Measurements from ENCODE around the gene GSC2.

GSC2 gene

DNA sequence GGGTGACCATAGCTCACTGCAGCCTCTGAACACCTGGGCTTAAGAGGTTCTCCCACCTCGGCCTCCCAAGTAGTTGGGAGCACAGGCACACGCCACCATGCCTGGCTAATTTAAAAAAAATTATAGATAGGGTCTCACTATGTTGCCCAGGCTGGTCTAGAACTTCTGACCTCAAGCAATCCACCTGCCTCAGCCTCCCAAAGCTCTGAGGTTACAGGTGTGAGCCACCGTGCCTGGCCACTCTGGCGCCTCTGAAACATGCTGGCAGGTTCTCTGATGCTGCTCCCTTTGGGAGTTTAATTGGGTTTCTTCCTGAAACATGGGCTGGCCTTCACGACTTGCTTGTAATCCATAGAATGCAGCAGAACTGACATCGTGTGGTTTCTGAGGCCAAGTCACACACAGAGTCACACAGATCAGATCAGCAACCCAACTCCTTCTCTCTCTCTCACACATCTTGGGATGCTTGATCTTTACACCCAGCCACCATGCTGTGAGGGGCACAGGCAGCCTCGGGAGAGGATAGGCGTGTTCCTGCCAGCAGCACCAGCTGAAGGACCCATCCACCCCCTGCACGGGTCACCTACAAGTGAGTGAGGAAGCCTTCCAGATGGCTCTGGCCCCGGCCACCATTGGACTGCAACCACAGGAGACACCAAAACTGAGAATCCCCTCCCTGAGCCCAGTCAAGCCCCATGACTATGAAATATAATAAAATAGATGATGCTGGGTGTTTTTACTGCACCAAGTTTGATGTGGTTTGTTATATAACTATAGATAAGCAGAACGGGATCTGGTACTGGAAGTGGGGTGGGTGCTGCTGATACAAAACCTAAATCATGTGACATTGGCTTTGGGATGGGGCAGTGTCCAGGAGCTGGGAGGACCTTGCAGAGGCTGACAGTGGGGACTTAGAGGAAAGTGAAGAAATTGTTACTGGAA is 3.1 kb upstream of the GSC2 start:
- Histone ChIP-seq H3K9me3 (ENCODE audit: severe bottlenecking) (no peaks in the 10 kb centered on the region), H3K36me3 (ENCODE audit: low read depth) (no peaks in the 10 kb centered on the region), H3K4me3 (ENCODE audit: severe bottlenecking) (no peak overlapping the region), H3K4me1 (ENCODE audit: insufficient read depth, poor library complexity, severe bottlenecking) (no peaks in the 10 kb centered on the region), H3K27me3 (ENCODE audit: insufficient read depth, poor library complexity, severe bottlenecking) (peaks cover 35% of the 10 kb centered on the region), H3K27ac (ENCODE audit: poor library complexity, severe bottlenecking) (no peak overlapping the region)
- ATAC-seq (ENCODE audit: low read depth), result no peak
- TF ChIP-seq, protein P1, sequence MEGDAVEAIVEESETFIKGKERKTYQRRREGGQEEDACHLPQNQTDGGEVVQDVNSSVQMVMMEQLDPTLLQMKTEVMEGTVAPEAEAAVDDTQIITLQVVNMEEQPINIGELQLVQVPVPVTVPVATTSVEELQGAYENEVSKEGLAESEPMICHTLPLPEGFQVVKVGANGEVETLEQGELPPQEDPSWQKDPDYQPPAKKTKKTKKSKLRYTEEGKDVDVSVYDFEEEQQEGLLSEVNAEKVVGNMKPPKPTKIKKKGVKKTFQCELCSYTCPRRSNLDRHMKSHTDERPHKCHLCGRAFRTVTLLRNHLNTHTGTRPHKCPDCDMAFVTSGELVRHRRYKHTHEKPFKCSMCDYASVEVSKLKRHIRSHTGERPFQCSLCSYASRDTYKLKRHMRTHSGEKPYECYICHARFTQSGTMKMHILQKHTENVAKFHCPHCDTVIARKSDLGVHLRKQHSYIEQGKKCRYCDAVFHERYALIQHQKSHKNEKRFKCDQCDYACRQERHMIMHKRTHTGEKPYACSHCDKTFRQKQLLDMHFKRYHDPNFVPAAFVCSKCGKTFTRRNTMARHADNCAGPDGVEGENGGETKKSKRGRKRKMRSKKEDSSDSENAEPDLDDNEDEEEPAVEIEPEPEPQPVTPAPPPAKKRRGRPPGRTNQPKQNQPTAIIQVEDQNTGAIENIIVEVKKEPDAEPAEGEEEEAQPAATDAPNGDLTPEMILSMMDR (IDR thresholded peaks at IDR 0.05; ENCODE audit: poor library complexity, severe bottlenecking), result no peak
- DNase-seq (ENCODE audit: low spot score), result no peak

DNA sequence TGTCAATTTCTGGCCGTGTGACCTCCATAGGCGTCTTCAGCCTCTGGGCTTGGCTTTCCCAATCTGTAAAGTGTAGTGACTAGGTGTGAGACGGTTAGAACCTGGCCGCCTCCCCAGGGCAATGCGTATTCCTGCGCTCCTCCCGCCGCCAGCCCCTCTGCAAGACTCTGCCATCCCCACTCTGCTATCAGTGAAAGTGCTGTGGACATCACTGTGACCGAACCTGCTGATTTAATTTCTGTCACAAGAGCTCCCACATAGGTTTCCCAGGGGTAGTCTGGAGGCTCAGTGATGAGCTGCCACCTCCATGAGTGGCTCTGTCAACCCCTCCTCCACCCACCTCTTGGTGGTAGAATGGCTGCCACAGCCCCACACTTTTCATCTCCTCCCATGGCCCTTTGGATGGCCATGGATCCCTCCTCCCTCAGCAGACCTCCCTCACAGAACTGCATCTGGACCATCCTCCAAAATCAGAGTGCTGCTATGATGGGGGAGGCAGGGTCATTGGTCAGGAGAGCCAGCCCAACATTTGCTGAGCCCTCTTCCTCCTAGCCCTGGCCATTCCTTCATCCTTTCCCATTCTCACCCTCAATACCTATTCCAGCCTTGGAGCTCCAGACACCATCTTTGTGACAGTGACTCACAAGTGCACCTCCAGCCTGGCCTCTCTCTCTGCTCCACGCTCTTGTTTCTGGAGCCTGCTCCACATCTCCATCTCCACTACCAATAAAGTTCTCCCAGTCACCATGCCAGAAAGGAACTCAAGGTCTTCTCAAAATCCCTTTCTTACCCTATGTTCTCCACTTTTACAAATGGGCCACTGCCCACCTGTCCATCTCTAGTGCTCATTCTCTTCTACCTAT is 1.5 kb upstream of the GSC2 start:
- DNase-seq (ENCODE audit: low spot score) (no peak), ATAC-seq (ENCODE audit: low read depth) (no peak)
- H3K4me3 ChIP-seq (ENCODE audit: severe bottlenecking), result no peak overlapping the region
- no peak overlapping the region for H3K27ac ChIP-seq (ENCODE audit: poor library complexity, severe bottlenecking)
- no peaks in the 10 kb centered on the region for H3K4me1 ChIP-seq (ENCODE audit: insufficient read depth, poor library complexity, severe bottlenecking)
- H3K27me3 ChIP-seq (ENCODE audit: insufficient read depth, poor library complexity, severe bottlenecking), result peaks cover 41% of the 10 kb centered on the region
- TF ChIP-seq, protein P1 (IDR thresholded peaks at IDR 0.05; ENCODE audit: poor library complexity, severe bottlenecking), result no peak
- no peaks in the 10 kb centered on the region for H3K36me3 ChIP-seq (ENCODE audit: low read depth)
- no peaks in the 10 kb centered on the region for H3K9me3 ChIP-seq (ENCODE audit: severe bottlenecking)

DNA sequence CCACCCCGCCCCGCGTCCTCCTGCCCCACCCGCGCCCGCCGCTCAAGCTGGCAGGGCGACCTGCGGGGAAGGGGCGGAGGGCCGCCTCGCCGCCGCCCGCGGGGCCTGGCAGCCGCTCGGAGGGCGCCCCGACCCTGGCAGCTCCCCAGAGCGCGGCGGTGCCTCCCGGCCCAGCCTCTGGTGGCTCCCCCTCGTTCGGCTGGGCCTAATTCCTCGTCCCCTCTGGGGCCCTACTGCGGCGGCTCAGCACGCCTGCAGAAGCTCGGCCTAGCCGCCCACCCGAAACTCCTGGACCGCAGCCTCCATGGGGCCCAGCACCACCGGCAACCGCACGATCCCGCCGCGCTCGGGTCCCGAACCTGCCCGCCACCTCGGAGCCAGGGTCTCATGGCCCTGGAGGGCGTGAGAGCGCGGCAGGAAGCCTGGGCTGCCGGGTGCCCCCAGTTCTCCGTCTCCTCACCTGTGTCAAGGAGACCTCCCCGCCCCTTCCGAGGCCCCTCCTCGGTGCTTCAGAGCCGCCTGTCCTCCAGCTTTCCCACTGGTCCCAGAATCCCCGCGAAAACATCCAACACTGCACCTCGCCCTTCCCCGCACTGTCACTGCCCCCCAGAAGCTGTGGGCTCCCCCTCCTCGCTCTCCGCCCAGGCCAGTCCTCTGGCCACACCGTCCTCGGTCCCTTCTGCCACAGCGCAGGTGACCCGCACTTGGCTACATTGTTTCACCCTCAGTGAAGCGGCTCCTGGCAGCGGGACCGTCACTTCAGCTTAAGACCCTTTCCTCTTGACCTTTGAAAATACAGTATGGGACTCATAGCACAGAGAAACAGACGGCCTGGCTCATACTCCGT is 613 bp upstream of the GSC2 start:
- no peaks in the 10 kb centered on the region for H3K9me3 ChIP-seq (ENCODE audit: severe bottlenecking)
- DNase-seq (ENCODE audit: low spot score) (no peak), ATAC-seq (ENCODE audit: low read depth) (no peak)
- H3K27ac ChIP-seq (ENCODE audit: poor library complexity, severe bottlenecking), result no peak overlapping the region
- no peaks in the 10 kb centered on the region for H3K36me3 ChIP-seq (ENCODE audit: low read depth)
- TF ChIP-seq, protein P1 (IDR thresholded peaks at IDR 0.05; ENCODE audit: poor library complexity, severe bottlenecking), result no peak
- no peak overlapping the region for H3K4me3 ChIP-seq (ENCODE audit: severe bottlenecking)
- peaks cover 41% of the 10 kb centered on the region for H3K27me3 ChIP-seq (ENCODE audit: insufficient read depth, poor library complexity, severe bottlenecking)
- H3K4me1 ChIP-seq (ENCODE audit: insufficient read depth, poor library complexity, severe bottlenecking), result no peaks in the 10 kb centered on the region

DNA sequence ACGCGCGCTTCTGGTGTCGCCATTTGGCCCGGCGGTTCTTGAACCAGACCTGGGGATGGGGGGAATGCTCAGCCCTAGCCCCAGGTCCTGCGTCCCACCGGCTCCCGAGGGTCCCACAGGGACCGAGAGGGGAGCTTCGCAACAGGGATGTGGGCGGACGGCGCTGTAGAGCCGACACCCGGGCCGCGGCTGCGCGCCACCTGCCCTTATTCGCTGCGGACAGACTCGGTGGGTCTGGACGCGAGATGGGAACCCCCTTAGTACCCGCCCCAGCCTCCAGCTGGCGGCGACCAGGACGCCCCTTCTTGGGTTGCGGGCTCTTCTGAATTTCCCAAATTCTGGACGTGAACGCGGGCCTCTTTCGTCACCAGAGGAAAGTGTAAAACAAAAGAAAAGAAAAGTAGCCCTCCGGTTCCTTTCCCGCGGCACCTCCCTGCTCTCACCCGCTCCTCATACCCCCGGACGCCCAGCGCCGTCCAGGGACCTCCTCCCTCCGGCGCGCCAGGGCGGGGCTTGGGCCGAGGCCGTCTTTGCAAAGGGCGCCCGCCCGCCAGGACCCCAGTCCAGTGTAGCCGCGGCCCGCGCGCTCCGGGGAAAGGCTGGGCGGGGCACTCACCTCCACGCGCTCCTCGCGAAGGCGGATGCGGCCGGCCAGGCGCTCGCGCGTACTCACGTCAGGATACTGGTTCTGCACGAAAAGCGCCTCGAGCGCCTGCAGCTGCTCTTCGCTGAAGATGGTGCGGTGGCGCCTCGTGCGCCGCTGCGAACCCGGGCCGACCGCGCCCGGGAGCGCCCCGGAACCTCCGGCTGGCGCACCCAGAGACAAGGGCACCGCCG is 827 bp downstream of the GSC2 start:
- no peaks in the 10 kb centered on the region for H3K9me3 ChIP-seq (ENCODE audit: severe bottlenecking)
- peak overlapping the region; percentile 7 for H3K4me3 ChIP-seq (ENCODE audit: severe bottlenecking)
- no peaks in the 10 kb centered on the region for H3K36me3 ChIP-seq (ENCODE audit: low read depth)
- TF ChIP-seq, protein P1 (IDR thresholded peaks at IDR 0.05; ENCODE audit: poor library complexity, severe bottlenecking), result no peak
- H3K27ac ChIP-seq (ENCODE audit: poor library complexity, severe bottlenecking), result no peak overlapping the region
- peaks cover 3% of the 10 kb centered on the region for H3K4me1 ChIP-seq (ENCODE audit: insufficient read depth, poor library complexity, severe bottlenecking)
- ATAC-seq (ENCODE audit: low read depth) (peak; percentile 33; the same call in 2 of the 3 replicates), DNase-seq (ENCODE audit: low spot score) (no peak)
- H3K27me3 ChIP-seq (ENCODE audit: insufficient read depth, poor library complexity, severe bottlenecking), result peaks cover 41% of the 10 kb centered on the region

Data from RWPE2 (cell line).